C4-2B (cell line): ENCODE results near the gene TUBA4A.

Experiments used
- H3K27ac ChIP-seq: fragments of 450-650 bp; 2 replicates; pipeline ENCODE4 v1.5.1; 2017
- CTCF ChIP-seq: fragments of 450-650 bp; conservative IDR thresholded peaks from 2 replicates; pipeline ENCODE4 v1.5.1; 2017; ENCODE audit warnings: mild to moderate bottlenecking
- ZFX ChIP-seq: fragments of 450-650 bp; IDR thresholded peaks from 2 replicates; pipeline ENCODE4 v1.6.1; 2017

TUBA4A gene

GRCh38 chr2:219253753-219254589, at the start of gene TUBA4A:
Gene TUBA4A, minus strand, starts transcription at chr2:219253918. Its CDS starts 60 bp downstream, at chr2:219253858.
- TF ChIP-seq CTCF = no peak
- no peak for TF ChIP-seq ZFX
- peak within 1 kb of the TSS; percentile 84 for H3K27ac ChIP-seq

DNA sequence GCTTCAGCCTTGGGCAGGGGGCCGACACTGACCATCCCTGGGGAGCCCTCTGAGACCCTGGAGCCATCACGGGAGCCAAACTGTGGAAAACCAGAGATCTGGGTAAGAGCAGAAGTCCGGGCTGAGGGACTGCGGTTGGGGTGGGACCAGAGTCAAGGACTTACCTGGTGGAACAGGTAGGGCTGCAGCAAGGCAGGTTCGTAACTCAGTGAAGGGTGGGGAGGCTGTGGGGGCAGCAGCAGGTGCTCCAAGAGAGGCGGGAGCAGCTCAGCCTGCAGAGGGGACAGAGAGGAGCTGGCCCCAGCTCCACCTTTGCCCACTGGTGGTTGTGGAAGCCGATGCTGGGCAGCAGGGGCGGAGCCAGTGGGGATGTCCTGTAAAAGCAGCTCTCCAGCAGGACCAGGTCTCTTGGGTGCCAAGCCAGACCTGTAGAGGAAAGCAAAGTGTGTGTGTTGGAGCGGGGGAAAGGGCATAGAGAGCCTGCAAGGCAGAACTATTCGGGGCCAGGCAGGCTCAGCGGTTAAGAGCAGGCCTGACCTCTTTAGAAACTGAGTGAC, 48.8 kb upstream of the TUBA4A start:
- no peak for TF ChIP-seq ZFX
- TF ChIP-seq CTCF = no peak
- H3K27ac ChIP-seq = no peak overlapping the region

DNA sequence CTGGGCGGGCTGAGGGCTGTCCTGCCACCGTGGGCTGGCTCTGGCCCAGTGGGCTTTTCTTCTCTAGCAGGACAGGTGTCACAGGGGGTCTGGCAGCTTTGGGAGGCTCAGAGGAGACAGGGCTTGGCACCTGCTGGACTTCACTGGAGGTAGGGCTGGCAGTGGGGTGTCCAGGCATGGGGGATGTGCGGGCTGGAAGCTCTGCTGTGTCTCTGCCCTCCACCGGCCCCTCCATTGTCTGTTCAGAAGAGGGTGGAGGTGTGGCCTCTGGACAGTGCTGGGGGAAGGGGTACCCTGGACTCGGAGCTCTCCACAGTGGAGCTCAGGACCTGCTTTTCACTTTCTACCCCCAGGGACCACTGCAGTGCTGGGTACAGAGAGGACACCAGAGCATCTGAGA, 46.3 kb upstream of the TUBA4A start:
- H3K27ac ChIP-seq = no peak overlapping the region
- TF ChIP-seq ZFX (no peak), CTCF (no peak)

GRCh38 chr2:219299372-219299760, 45.6 kb upstream of the TUBA4A start:
- H3K27ac ChIP-seq = no peak overlapping the region
- TF ChIP-seq CTCF (no peak), ZFX (no peak)

- no peak overlapping the region for H3K27ac ChIP-seq
- TF ChIP-seq ZFX = no peak
- peak; percentile 96 for TF ChIP-seq CTCF
These were observed 45.1 kb upstream of the TUBA4A start for GRCh38 chr2:219298759-219299371.

DNA sequence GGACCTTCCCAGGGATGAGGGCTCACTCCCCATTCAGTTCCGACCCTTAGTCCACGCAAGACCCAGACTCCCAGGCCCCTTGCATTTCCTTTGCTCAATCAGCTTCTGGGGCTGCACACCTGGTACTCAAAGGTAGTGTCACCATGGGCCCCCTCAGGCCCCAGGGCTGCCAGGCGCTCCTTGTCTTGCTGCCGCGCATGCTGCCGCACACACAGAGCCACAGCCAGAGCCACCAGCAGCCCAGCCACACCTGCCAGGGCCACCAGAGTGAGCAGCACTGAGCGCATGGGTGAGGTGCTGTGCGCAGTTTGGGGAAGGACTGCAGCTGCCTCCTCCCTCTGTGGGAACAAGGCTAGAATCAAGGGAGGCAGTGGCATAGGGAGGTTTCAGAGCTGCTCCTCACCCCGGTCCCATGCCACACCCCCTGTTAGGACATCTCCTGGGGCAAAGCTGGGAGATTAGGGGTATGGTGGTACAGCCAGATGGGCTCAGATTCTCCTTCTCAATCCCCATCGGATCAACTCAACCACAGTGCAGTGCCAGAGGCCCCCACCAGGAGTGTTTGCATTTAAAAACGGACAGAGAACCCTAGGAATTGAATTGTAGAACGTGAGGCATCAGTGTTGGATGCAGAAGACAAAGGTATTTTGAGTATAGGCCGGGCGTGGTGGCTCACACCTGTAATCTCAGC, 44.2 kb upstream of the TUBA4A start:
- H3K27ac ChIP-seq = no peak overlapping the region
- TF ChIP-seq CTCF (no peak), ZFX (no peak)
